GM18505 (cell line): Measurements from ENCODE around the gene PARD3B.

Experiments used
- ATAC-seq: cut with Tn5 transposase; IDR thresholded peaks from one replicate; pipeline ENCODE4 v1.9.1; 2021; ENCODE audit not compliant: unreplicated experiment
- POLR2A ChIP-seq: IDR thresholded peaks from 4 replicates; pipeline ENCODE4 v1.6.1; 2011; ENCODE audit warnings: borderline replicate concordance; ENCODE audit not compliant: insufficient read depth, insufficient read length; ENCODE audit errors: extremely low read depth

PARD3B gene

GRCh38 chr2:204726831-204727230, 181.6 kb downstream of the PARD3B start:
- no peak for ATAC-seq

GRCh38 chr2:204727368-204727767, 182.1 kb downstream of the PARD3B start:
- TF ChIP-seq POLR2A, result no peak
- no peak for ATAC-seq

More at GRCh38 chr2:204726831-204727230, 181.6 kb downstream of the PARD3B start:
- no peak for TF ChIP-seq POLR2A

GRCh38 chr2:204730603-204731002, 185.3 kb downstream of the PARD3B start:
- ATAC-seq, result no peak
- no peak for TF ChIP-seq POLR2A

GRCh38 chr2:204732019-204732418, 186.7 kb downstream of the PARD3B start:
- no peak for ATAC-seq
- TF ChIP-seq POLR2A, result no peak

GRCh38 chr2:204737296-204737695, 192.0 kb downstream of the PARD3B start:
- TF ChIP-seq POLR2A, result no peak
- no peak for ATAC-seq

- TF ChIP-seq POLR2A, result no peak
- no peak for ATAC-seq
These were observed 193.4 kb downstream of the PARD3B start for GRCh38 chr2:204738721-204739120.

GRCh38 chr2:204743393-204743960, 198.2 kb downstream of the PARD3B start:
- TF ChIP-seq POLR2A, result no peak
- ATAC-seq, result no peak

- TF ChIP-seq POLR2A, result no peak
- no peak for ATAC-seq
These were observed 199.2 kb downstream of the PARD3B start for GRCh38 chr2:204744506-204744905.

- ATAC-seq, result no peak
- no peak for TF ChIP-seq POLR2A
These were observed 203.0 kb downstream of the PARD3B start for GRCh38 chr2:204748286-204748685.

GRCh38 chr2:204749319-204749718, 204.0 kb downstream of the PARD3B start:
- TF ChIP-seq POLR2A, result no peak
- no peak for ATAC-seq

GRCh38 chr2:204750389-204750788, 205.1 kb downstream of the PARD3B start:
- ATAC-seq, result no peak
- no peak for TF ChIP-seq POLR2A

- ATAC-seq, result no peak
- no peak for TF ChIP-seq POLR2A
These were observed 206.2 kb downstream of the PARD3B start for GRCh38 chr2:204751472-204751871.

GRCh38 chr2:204753841-204754240, 208.6 kb downstream of the PARD3B start:
- no peak for TF ChIP-seq POLR2A
- no peak for ATAC-seq

GRCh38 chr2:204754898-204755297, 209.6 kb downstream of the PARD3B start:
- no peak for TF ChIP-seq POLR2A

More at GRCh38 chr2:204754898-204755297, 209.6 kb downstream of the PARD3B start:
- no peak for ATAC-seq
